ENCODE results near the gene TPI1.

- TF ChIP-seq CTCF (IDR thresholded peaks at IDR 0.05; ENCODE audit: insufficient read depth, low read depth, low read length) (no peak), EZH2 (IDR thresholded peaks at IDR 0.05; ENCODE audit: insufficient read depth, low read length) (no peak)
Observed at GRCh38 chr12:6917491-6918231, 50.3 kb downstream of the TPI1 start.

Data from astrocyte (in vitro differentiated cells and primary cell).